PC-9 (cell line): ENCODE measurements around the gene GMDS. TPM values are rescaled to one million over a fixed set of nuclear protein-coding genes. Genes with fewer than 3 reads are reported as not detected.

Experiments
- BruUV-seq: library from RNA; stranded (reverse); fragments of 400-500 nt; replicated peaks from 2 replicates; lab custom pipeline; 2021; lab: Mats Ljungman, UMichigan
- CTCF ChIA-PET: fragments of 300-600 bp; sonication (Branson Sonifier 250); formaldehyde crosslinking; loops from one replicate; lab custom pipeline; 2022; ENCODE audit warnings: antibody characterized with exemption; lab: Charles Lee
- POLR2A ChIA-PET: fragments of 300-600 bp; sonication (Branson Sonifier 250); formaldehyde crosslinking; loops from one replicate; lab custom pipeline; 2022; ENCODE audit warnings: antibody characterized with exemption; ENCODE audit not compliant: unreplicated experiment; lab: Charles Lee
- DNase-seq, 2 experiments: peaks; one replicate each; pipeline versions ENCODE4 v3.0.0 to v3.0.0-alpha.2; 2015 to 2022; ENCODE audit warnings: mixed read lengths in 1 of 2
- H2AFZ ChIP-seq: fragments of 200-600 bp; sonication (generic); 2 replicates; pipeline ENCODE4 v1.8.1; 2017; ENCODE audit warnings: antibody characterized with exemption
- H3F3A ChIP-seq: fragments of 200-600 bp; sonication (generic); 2 replicates; pipeline ENCODE4 v1.8.1; 2017; ENCODE audit warnings: antibody characterized with exemption, mild to moderate bottlenecking, low read depth; ENCODE audit not compliant: insufficient read depth
- H3K27ac ChIP-seq: fragments of 200-600 bp; sonication (generic); 2 replicates; pipeline ENCODE4 v1.6.1; 2016; ENCODE audit warnings: mixed run types
- H3K27me3 ChIP-seq: fragments of 200-600 bp; sonication (generic); 2 replicates; pipeline ENCODE4 v1.6.1; 2016; ENCODE audit warnings: low read depth, mixed run types; ENCODE audit not compliant: insufficient read depth
- H3K36me3 ChIP-seq: fragments of 200-600 bp; sonication (generic); 2 replicates; pipeline ENCODE4 v1.6.1; 2016; ENCODE audit warnings: low read depth, mixed run types
- H3K4me1 ChIP-seq: fragments of 200-600 bp; sonication (generic); replicated peaks from 2 replicates; pipeline ENCODE4 v1.6.1; 2016; ENCODE audit warnings: mixed run types; ENCODE audit not compliant: insufficient read depth
- H3K4me2 ChIP-seq: fragments of 200-600 bp; sonication (generic); 2 replicates; pipeline ENCODE4 v1.6.1; 2017; ENCODE audit warnings: mixed run types
- H3K4me3 ChIP-seq: fragments of 200-600 bp; sonication (generic); 2 replicates; pipeline ENCODE4 v1.6.1; 2016; ENCODE audit warnings: mixed run types
- H3K79me2 ChIP-seq: fragments of 200-600 bp; sonication (generic); 2 replicates; pipeline ENCODE4 v1.6.1; 2017; ENCODE audit warnings: low read depth, mixed run types
- H3K9me2 ChIP-seq: fragments of 200-600 bp; sonication (generic); 2 replicates; pipeline ENCODE4 v1.8.1; 2017; ENCODE audit warnings: mild to moderate bottlenecking; ENCODE audit not compliant: insufficient read depth
- H3K9me3 ChIP-seq: fragments of 200-600 bp; sonication (generic); 2 replicates; pipeline ENCODE4 v1.8.1; 2016; ENCODE audit warnings: low read depth; ENCODE audit not compliant: insufficient read depth
- H4K20me1 ChIP-seq: fragments of 200-600 bp; sonication (generic); 2 replicates; pipeline ENCODE4 v1.8.1; 2017; ENCODE audit not compliant: insufficient read depth
- CTCF ChIP-seq: fragments of 200-600 bp; sonication (generic); conservative IDR thresholded peaks from 2 replicates; pipeline ENCODE4 v1.6.1; 2017; ENCODE audit warnings: mixed run types, antibody characterized with exemption, mild to moderate bottlenecking, moderate library complexity
- EZH2 ChIP-seq: fragments of 200-600 bp; sonication (generic); IDR thresholded peaks from 2 replicates; pipeline ENCODE4 v1.8.0; 2017; ENCODE audit warnings: antibody characterized with exemption, low read depth
- intact Hi-C: fragments of 100-400 bp; cut with micrococcal nuclease; formaldehyde crosslinking; loops from one replicate; pipeline ENCODE4 v1.10.0; 2022; ENCODE audit not compliant: unreplicated experiment
- total RNA-seq: library from RNA; stranded (reverse); gene quantifications from 2 replicates; pipeline ENCODE4 v1.2.3, GENCODE V29; 2021

The GMDS gene
- total RNA-seq, 1 experiment from 2014 or later = 30.1 TPM

GRCh38 chr6:1781152-1781816 lies 464.1 kb downstream of the GMDS start:
- H3K9me3 ChIP-seq = no peaks in the 10 kb centered on the region
- H3K4me2 ChIP-seq = no peak overlapping the region
- no peaks in the 10 kb centered on the region for H3F3A ChIP-seq
- H4K20me1 ChIP-seq = no peaks in the 10 kb centered on the region
- H3K4me1 ChIP-seq = no peaks in the 10 kb centered on the region
- no peak for DNase-seq
- no peaks in the 10 kb centered on the region for H3K9me2 ChIP-seq
- no peak overlapping the region for H2AFZ ChIP-seq
- BruUV-seq = no TSS peak
- H3K27me3 ChIP-seq = no peaks in the 10 kb centered on the region
- POLR2A ChIA-PET = no interaction called here
- no peaks in the 10 kb centered on the region for H3K79me2 ChIP-seq
- H3K36me3 ChIP-seq = no peaks in the 10 kb centered on the region
- TF ChIP-seq CTCF = no peak
- no peak for TF ChIP-seq EZH2
- H3K4me3 ChIP-seq = no peak overlapping the region
- H3K27ac ChIP-seq = no peak overlapping the region
- CTCF ChIA-PET = no interaction called here
- intact Hi-C loops = no loop called here

- Histone ChIP-seq H3K27me3 (no peaks in the 10 kb centered on the region), H3K4me1 (no peaks in the 10 kb centered on the region), H2AFZ (no peak overlapping the region), H3K27ac (no peak overlapping the region), H3K36me3 (no peaks in the 10 kb centered on the region), H3K4me3 (no peak overlapping the region), H3K79me2 (no peaks in the 10 kb centered on the region), H4K20me1 (no peaks in the 10 kb centered on the region), H3K4me2 (no peak overlapping the region), H3K9me2 (no peaks in the 10 kb centered on the region), H3F3A (no peaks in the 10 kb centered on the region), H3K9me3 (no peaks in the 10 kb centered on the region)
- CTCF ChIA-PET = no interaction called here
- intact Hi-C loops = no loop called here
- no TSS peak for BruUV-seq
- DNase-seq = no peak
- TF ChIP-seq EZH2 (no peak), CTCF (no peak)
- POLR2A ChIA-PET = no interaction called here
Observed at GRCh38 chr6:1780251-1780867, 465.0 kb downstream of the GMDS start.

- no TSS peak for BruUV-seq
- Histone ChIP-seq H3K27me3 (no peaks in the 10 kb centered on the region), H3K36me3 (no peaks in the 10 kb centered on the region), H3K27ac (no peak overlapping the region), H3K4me2 (no peak overlapping the region), H3F3A (no peaks in the 10 kb centered on the region), H2AFZ (no peak overlapping the region), H3K9me2 (no peaks in the 10 kb centered on the region), H3K9me3 (no peaks in the 10 kb centered on the region), H3K79me2 (no peaks in the 10 kb centered on the region), H4K20me1 (no peaks in the 10 kb centered on the region), H3K4me3 (no peak overlapping the region), H3K4me1 (no peaks in the 10 kb centered on the region)
- POLR2A ChIA-PET = no interaction called here
- intact Hi-C loops = no loop called here
- CTCF ChIA-PET = no interaction called here
- TF ChIP-seq EZH2 (no peak), CTCF (no peak)
- DNase-seq = no peak
Observed at GRCh38 chr6:1778686-1779235, 466.6 kb downstream of the GMDS start.
